Measurements from ENCODE around the gene AKR1C3.

Gene AKR1C3

GRCh38 chr10:5142199-5142598 lies 48.0 kb downstream of the AKR1C3 start:
- no peak for DNase-seq

GRCh38 chr10:5143137-5143536 lies 48.9 kb downstream of the AKR1C3 start:
- no peak for DNase-seq

- DNase-seq = no peak
These were observed 52.7 kb downstream of the AKR1C3 start for GRCh38 chr10:5146920-5147254.

- no peak for DNase-seq
These were observed 53.2 kb downstream of the AKR1C3 start for GRCh38 chr10:5147255-5147980.

- no peak for DNase-seq
These were observed 53.9 kb downstream of the AKR1C3 start for GRCh38 chr10:5147981-5148677.

GRCh38 chr10:5148678-5149032 lies 54.4 kb downstream of the AKR1C3 start:
- no peak for DNase-seq

- DNase-seq = no peak
These were observed 56.9 kb downstream of the AKR1C3 start for GRCh38 chr10:5151076-5151475.

GRCh38 chr10:5155951-5156350 lies 61.7 kb downstream of the AKR1C3 start:
- no peak for DNase-seq
